ENCODE measurements around the gene FAM131B. TPM values are rescaled to one million over a fixed set of nuclear protein-coding genes. Genes with fewer than 3 reads are reported as not detected.

FAM131B gene
- total and polyA plus RNA-seq, 9 donors: 0.29 to 0.99 (median 0.79) TPM

GRCh38 chr7:143379611-143380259 lies 17.2 kb upstream of the FAM131B start:
- DNase-seq: no peak
- Histone ChIP-seq H3K9me3 (no peaks in the 10 kb centered on the region), H3K27ac (peak overlapping the region in 1 of 2 donors; percentile 98), H3K4me3 (peak overlapping the region; percentile 88), H3K27me3 (no peaks in the 10 kb centered on the region), H3K4me1 (ENCODE audit: insufficient read depth) (peaks cover 13% of the 10 kb centered on the region), H3K36me3 (no peaks in the 10 kb centered on the region)
- WGBS, 3 donors: 28 to 34% (median 33%) methylated on average over 15 of the region's 15 CpGs
- intact Hi-C loops (cut with DNase I): loop anchor here in 1 of 4 donors (5.0 kb wide), 1 partner anchor 38 kb away; no protein-coding TSS in a partner anchor
- no peak for TF ChIP-seq CTCF (IDR thresholded peaks at IDR 0.05)
- no peak for TF ChIP-seq POLR2A (IDR thresholded peaks at IDR 0.05)
- TF ChIP-seq EP300 (IDR thresholded peaks at IDR 0.05): no peak

DNA sequence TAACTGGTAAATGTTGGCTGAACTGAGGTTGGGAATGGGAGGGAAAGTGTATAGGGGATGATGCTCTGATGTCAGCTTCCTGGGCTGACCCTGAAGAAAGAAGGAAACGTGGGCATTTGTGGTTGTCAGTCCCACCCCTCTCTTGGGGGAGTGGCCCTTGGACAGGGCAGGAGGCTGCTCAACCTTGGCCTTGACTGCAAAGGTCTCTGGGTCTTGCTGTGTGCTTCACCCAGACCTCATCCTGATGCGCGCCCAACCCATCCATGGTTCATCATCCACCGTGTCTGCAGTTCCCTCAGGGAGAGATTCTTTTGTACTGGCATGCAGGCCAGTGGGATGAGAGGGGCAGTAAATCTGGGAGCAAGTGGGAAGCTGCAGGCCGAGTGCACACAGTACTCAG lies 13.9 kb upstream of the FAM131B start:
- Histone ChIP-seq H3K9me3 (no peaks in the 10 kb centered on the region), H3K4me3 (no peak overlapping the region), H3K27ac (no peak overlapping the region), H3K36me3 (no peaks in the 10 kb centered on the region), H3K27me3 (no peaks in the 10 kb centered on the region), H3K4me1 (ENCODE audit: insufficient read depth) (no peaks in the 10 kb centered on the region)
- TF ChIP-seq POLR2A (IDR thresholded peaks at IDR 0.05) (no peak), EP300 (IDR thresholded peaks at IDR 0.05) (no peak), CTCF (IDR thresholded peaks at IDR 0.05) (no peak)
- no peak for DNase-seq
- WGBS, 3 donors: 55 to 64% (median 63%) methylated on average over 5 of the region's 5 CpGs
- intact Hi-C loops (cut with DNase I): loop anchor here in 1 of 4 donors (5.0 kb wide), 1 partner anchor 41 kb away; no protein-coding TSS in a partner anchor

- intact Hi-C loops (cut with DNase I): loop anchor here in 1 of 4 donors (5.0 kb wide), 1 partner anchor 42 kb away; no protein-coding TSS in a partner anchor
- H3K27ac ChIP-seq: no peak overlapping the region
Observed at GRCh38 chr7:143375298-143376034, 13.0 kb upstream of the FAM131B start.

GRCh38 chr7:143374561-143374960 lies 12.0 kb upstream of the FAM131B start:
- TF ChIP-seq POLR2A (IDR thresholded peaks at IDR 0.05): no peak
- TF ChIP-seq CTCF (IDR thresholded peaks at IDR 0.05): no peak
- TF ChIP-seq EP300 (IDR thresholded peaks at IDR 0.05): no peak
- no peak for DNase-seq

More at GRCh38 chr7:143375298-143376034, 13.0 kb upstream of the FAM131B start:
- Histone ChIP-seq H3K4me3 (no peak overlapping the region), H3K4me1 (ENCODE audit: insufficient read depth) (no peaks in the 10 kb centered on the region), H3K9me3 (no peaks in the 10 kb centered on the region), H3K36me3 (no peaks in the 10 kb centered on the region), H3K27me3 (no peaks in the 10 kb centered on the region)
- 88 to 89% (median 88%) methylated on average over 7 of the region's 7 CpGs for WGBS, 3 donors
- TF ChIP-seq CTCF (IDR thresholded peaks at IDR 0.05): no peak
- TF ChIP-seq EP300 (IDR thresholded peaks at IDR 0.05): no peak
- no peak for TF ChIP-seq POLR2A (IDR thresholded peaks at IDR 0.05)
- DNase-seq: no peak

More at GRCh38 chr7:143374561-143374960, 12.0 kb upstream of the FAM131B start:
- Histone ChIP-seq H3K9me3 (no peaks in the 10 kb centered on the region), H3K4me3 (no peak overlapping the region), H3K4me1 (ENCODE audit: insufficient read depth) (no peaks in the 10 kb centered on the region), H3K27ac (no peak overlapping the region), H3K27me3 (no peaks in the 10 kb centered on the region), H3K36me3 (no peaks in the 10 kb centered on the region)
- intact Hi-C loops (cut with DNase I): no loop called here
- 85 to 86% (median 85%) methylated on average over 5 of the region's 5 CpGs for WGBS, 3 donors

Data from ovary (tissue), 9 donors.